Measurements from ENCODE around the gene SSPN. TPM values are rescaled to one million over a fixed set of nuclear protein-coding genes. Genes with fewer than 3 reads are reported as not detected.

SSPN gene
- total RNA-seq, 2 donors from 2014 or later: 52.4 to 61.1 TPM

- no peaks in the 10 kb centered on the region for H3K27me3 ChIP-seq
- no peak for DNase-seq (ENCODE audit: low spot score)
- no peak overlapping the region for H3K4me3 ChIP-seq
- H3K27ac ChIP-seq: peak overlapping the region; percentile 89 to 92
- TF ChIP-seq CTCF (IDR thresholded peaks at IDR 0.05): no peak
- no peaks in the 10 kb centered on the region for H3K36me3 ChIP-seq
- H3K4me1 ChIP-seq: peaks cover 0 to 35% of the 10 kb centered on the region in 2 donors
- no peaks in the 10 kb centered on the region for H3K9me3 ChIP-seq
Measured at GRCh38 chr12:26197832-26198231, 2.5 kb downstream of the SSPN start.

DNA sequence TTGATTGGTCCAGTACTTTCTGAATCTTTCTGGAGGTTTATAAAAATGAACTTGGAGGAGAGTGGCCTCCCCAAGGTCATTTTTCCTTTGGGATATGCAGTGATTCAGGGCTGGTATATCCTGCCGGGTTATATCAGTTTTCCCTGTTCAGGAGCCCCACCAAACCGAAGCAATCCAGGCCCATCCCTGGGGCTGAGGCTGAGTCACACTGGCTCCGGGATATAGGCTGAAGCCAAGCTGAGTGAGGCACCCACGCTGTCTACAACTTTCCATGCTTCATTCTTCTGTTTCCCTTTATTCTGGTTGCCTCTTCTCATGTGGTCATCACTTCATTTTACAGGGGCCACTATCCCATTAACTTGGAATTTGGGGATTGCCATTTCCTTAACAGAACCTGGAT is 3.4 kb downstream of the SSPN start:
- Histone ChIP-seq H3K9me3 (no peaks in the 10 kb centered on the region), H3K27me3 (no peaks in the 10 kb centered on the region), H3K27ac (peak overlapping the region; percentile 89 to 92), H3K36me3 (no peaks in the 10 kb centered on the region), H3K4me1 (peaks cover 0 to 42% of the 10 kb centered on the region in 2 donors), H3K4me3 (no peak overlapping the region)
- TF ChIP-seq CTCF (IDR thresholded peaks at IDR 0.05): no peak
- DNase-seq (ENCODE audit: low spot score): peak; percentile 81

- no peak for TF ChIP-seq CTCF (IDR thresholded peaks at IDR 0.05)
Measured at GRCh38 chr12:26203167-26203780, 7.9 kb downstream of the SSPN start.

GRCh38 chr12:26204612-26205289 is 9.4 kb downstream of the SSPN start:
- H3K4me3 ChIP-seq: no peak overlapping the region

More at GRCh38 chr12:26203167-26203780, 7.9 kb downstream of the SSPN start:
- Histone ChIP-seq H3K27ac (peak overlapping the region in 1 of 2 donors; percentile 46), H3K4me1 (peaks cover 0 to 36% of the 10 kb centered on the region in 2 donors), H3K27me3 (no peaks in the 10 kb centered on the region), H3K36me3 (no peaks in the 10 kb centered on the region), H3K9me3 (no peaks in the 10 kb centered on the region), H3K4me3 (no peak overlapping the region)
- no peak for DNase-seq (ENCODE audit: low spot score)

GRCh38 chr12:26205298-26205697 is 9.9 kb downstream of the SSPN start:
- Histone ChIP-seq H3K27me3 (no peaks in the 10 kb centered on the region), H3K27ac (peak overlapping the region in 1 of 2 donors; percentile 32), H3K4me1 (peaks cover 0 to 27% of the 10 kb centered on the region in 2 donors), H3K4me3 (no peak overlapping the region), H3K9me3 (no peaks in the 10 kb centered on the region), H3K36me3 (no peaks in the 10 kb centered on the region)
- TF ChIP-seq CTCF (IDR thresholded peaks at IDR 0.05): no peak
- DNase-seq (ENCODE audit: low spot score): no peak

More at GRCh38 chr12:26204612-26205289, 9.4 kb downstream of the SSPN start:
- no peaks in the 10 kb centered on the region for H3K27me3 ChIP-seq
- H3K4me1 ChIP-seq: peaks cover 0 to 27% of the 10 kb centered on the region in 2 donors
- TF ChIP-seq CTCF (IDR thresholded peaks at IDR 0.05): no peak
- H3K9me3 ChIP-seq: no peaks in the 10 kb centered on the region
- H3K27ac ChIP-seq: peak overlapping the region in 1 of 2 donors; percentile 32
- H3K36me3 ChIP-seq: no peaks in the 10 kb centered on the region
- peak; percentile 75 for DNase-seq (ENCODE audit: low spot score)
